Thoracic aorta (tissue), 2 donors: Measurements from ENCODE around the gene HOXB4. TPM values are rescaled to one million over a fixed set of nuclear protein-coding genes. Genes with fewer than 3 reads are reported as not detected.

Experiments used
- ATAC-seq: fragments of 150-250 bp; one replicate; pipeline ENCODE4 v1.8.0; 2017; ENCODE audit warnings: low read depth; ENCODE audit not compliant: insufficient number of reproducible peaks, low FRiP score
- DNase-seq: peaks from one replicate; pipeline ENCODE4 v3.0.0-alpha.2; 2020; ENCODE audit warnings: low spot score
- H3K27ac ChIP-seq, 2 donors: fragments of 200-600 bp; sonication (generic); 1 replicate in 1 of 2; 2 replicates in 1 of 2; pipeline ENCODE4 v1.5.1; 2016; ENCODE audit warnings: mild to moderate bottlenecking in 2 of 2, moderate library complexity in 2 of 2
- H3K27me3 ChIP-seq: fragments of 200-600 bp; sonication (generic); replicated peaks from 2 replicates; pipeline ENCODE4 v1.6.0; 2016; ENCODE audit warnings: mild to moderate bottlenecking; ENCODE audit not compliant: insufficient read depth
- H3K36me3 ChIP-seq: fragments of 200-600 bp; sonication (generic); one replicate; pipeline ENCODE4 v1.5.1; 2016
- H3K4me1 ChIP-seq, 2 donors: fragments of 200-600 bp; sonication (generic); 1 replicate in 1 of 2; 2 replicates in 1 of 2; pipeline versions ENCODE4 v1.5.1 to v1.6.0; 2016; ENCODE audit warnings: low read depth in 2 of 2, mild to moderate bottlenecking in 1 of 2; ENCODE audit not compliant: control insufficient read depth in 1 of 2
- H3K4me3 ChIP-seq: fragments of 200-600 bp; sonication (generic); 2 replicates; pipeline ENCODE4 v1.5.1; 2016; ENCODE audit warnings: mild to moderate bottlenecking
- H3K9me3 ChIP-seq: fragments of 200-600 bp; sonication (generic); 2 replicates; pipeline ENCODE4 v1.5.1; 2016
- total RNA-seq, 2 donors: library from RNA; depleted of rRNA; stranded (reverse); fragments of >200 nt; gene quantifications; one replicate each; pipeline versions ENCODE4 v1.1.0 to v1.2.3, GENCODE V29; 2016
- TF ChIP-seq, protein P1 (sequence below): fragments of 200-600 bp; sonication (generic); IDR thresholded peaks from one replicate; pipeline ENCODE4 v1.5.1; 2019; ENCODE audit warnings: antibody characterized with exemption

HOXB4 gene
- total RNA-seq, 2 donors from 2014 or later, result 6.2 to 11.5 TPM

DNA sequence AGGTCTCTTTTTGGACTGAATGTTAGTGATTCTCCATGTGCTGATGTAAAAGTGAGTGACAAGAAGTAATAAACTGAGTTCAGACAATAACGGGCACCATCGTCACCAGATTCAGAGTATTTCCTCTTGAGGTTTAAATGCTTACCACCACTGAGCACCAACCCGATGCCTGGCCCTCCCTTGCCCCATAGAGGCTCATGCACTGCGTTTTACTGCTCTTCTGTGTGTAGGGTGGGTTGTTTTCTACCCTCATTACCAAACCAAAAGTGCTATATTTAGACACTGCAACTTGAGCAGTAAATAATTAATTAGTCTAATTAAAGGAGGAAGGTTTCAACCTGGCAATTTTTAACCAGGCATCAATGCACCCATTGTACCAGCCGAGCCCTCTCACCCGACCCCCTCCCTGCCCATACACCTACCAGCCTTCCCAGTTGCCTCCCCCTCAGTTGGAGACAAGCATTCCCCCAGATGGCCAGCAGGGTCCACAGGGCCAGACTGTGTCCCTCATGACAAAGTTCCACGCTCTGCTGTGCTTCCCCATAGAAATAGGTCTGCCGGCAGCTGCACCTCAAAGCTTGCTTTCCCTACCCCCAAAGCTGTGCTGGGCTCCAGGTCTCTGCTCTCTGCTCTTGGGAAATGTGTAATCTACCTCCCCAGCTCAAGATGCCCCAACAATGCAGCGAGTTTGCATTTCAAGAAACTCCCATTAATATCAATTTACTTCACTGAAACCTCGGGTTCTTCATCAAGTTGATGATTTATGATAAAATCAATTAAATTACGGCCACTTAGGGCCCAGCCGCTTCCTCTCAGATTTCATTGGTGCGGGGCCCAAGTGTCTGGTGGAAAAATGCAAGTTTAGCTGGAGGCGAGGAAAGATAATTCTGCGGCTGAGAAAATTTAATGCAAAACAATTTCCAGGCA, 16.0 kb downstream of the HOXB4 start:
- Histone ChIP-seq H3K4me3 (no peak overlapping the region), H3K4me1 (peaks cover 21 to 96% of the 10 kb centered on the region in 2 donors), H3K36me3 (no peaks in the 10 kb centered on the region), H3K9me3 (no peaks in the 10 kb centered on the region), H3K27me3 (no peaks in the 10 kb centered on the region), H3K27ac (peak overlapping the region in 1 of 2 donors; percentile 3)
- TF ChIP-seq, protein P1, sequence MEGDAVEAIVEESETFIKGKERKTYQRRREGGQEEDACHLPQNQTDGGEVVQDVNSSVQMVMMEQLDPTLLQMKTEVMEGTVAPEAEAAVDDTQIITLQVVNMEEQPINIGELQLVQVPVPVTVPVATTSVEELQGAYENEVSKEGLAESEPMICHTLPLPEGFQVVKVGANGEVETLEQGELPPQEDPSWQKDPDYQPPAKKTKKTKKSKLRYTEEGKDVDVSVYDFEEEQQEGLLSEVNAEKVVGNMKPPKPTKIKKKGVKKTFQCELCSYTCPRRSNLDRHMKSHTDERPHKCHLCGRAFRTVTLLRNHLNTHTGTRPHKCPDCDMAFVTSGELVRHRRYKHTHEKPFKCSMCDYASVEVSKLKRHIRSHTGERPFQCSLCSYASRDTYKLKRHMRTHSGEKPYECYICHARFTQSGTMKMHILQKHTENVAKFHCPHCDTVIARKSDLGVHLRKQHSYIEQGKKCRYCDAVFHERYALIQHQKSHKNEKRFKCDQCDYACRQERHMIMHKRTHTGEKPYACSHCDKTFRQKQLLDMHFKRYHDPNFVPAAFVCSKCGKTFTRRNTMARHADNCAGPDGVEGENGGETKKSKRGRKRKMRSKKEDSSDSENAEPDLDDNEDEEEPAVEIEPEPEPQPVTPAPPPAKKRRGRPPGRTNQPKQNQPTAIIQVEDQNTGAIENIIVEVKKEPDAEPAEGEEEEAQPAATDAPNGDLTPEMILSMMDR, result peak; percentile 17
- ATAC-seq (no peak), DNase-seq (no peak)

DNA sequence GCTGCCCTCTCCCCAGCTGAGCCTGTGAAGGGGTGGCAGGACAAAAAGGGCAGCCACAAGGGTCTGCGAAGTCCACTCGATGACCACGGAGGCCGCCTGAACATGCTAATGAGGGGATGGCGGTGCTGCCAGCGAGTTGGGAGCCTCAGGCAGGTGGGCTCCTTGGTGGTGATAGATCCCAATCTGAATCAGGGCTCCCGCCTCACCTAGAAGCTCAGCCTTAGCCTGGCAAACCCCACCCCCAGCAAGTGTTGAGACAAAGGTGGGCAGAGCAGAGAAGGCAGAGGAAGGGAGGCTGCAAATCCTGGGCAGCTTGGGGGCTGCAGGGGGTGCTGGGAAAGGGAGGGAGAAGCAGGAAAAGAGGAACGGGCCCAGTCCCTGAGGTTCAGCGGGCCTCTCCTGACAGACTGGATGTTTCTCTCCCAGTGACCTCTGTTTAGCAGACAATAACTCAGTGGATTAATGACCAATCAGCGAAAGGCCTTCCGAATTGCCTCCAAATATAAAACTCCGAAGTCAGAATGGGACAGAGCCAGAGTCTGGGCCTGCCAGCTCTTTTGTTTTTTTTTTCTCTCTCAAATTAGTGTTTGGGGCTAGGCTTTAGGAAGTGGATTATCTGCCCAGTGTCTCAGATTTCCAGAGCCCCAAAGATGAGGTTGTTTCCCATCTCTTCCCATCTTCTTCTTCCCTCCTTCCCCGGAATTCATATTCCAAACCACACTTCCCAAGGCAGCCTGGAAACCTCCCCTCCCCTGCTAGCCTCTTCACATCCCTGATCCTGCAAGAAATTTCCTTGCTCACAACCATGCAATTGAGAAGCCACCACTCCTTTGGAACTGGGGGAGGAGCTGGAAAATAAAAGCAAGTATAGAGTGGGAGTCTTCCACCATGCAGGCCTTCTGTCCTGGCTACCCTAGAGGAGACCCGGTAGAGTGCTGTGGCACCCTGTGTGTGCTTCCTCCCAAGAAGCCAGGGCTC, 18.0 kb downstream of the HOXB4 start:
- TF ChIP-seq, protein P1, result no peak
- H3K27me3 ChIP-seq, result no peaks in the 10 kb centered on the region
- peak overlapping the region; percentile 52 to 96 for H3K27ac ChIP-seq

DNA sequence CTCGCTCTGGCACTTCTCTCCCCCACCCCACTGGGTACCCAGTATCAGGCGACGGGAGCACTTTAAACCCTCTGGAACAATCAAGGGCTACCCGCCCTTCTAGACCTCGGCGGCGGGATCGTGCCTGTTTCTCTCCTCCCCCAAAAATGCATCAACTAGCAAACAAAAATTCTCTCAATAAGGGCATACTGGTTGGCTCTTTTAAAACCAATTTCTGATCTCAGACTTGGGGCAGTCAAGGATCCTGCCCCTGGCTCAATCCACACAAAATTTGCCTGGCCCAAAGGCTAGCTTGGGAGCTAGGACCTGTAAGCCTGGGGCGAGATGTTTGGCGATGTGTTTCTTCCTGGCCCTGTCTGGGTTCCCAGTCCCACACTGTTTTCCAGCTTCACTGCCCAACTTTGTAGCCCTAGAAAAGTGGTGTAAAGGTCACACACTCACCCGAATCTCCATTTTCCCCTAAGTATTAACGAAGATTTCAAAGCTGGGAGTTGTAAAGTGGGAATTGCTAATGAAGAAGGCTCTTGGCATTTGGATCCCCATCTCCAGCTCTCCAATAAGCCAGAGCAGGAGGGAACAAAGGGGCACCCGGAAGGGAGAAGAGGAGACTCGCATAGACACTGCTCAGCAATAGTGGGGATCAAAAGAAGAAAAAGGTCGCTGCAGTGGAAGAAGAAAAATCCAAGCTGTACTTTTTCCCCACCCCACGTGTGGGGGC, 18.9 kb downstream of the HOXB4 start:
- H3K36me3 ChIP-seq, result no peaks in the 10 kb centered on the region
- TF ChIP-seq, protein P1, result no peak
- no peak for ATAC-seq
- H3K27me3 ChIP-seq, result no peaks in the 10 kb centered on the region
- H3K4me1 ChIP-seq, result peaks cover 31 to 85% of the 10 kb centered on the region in 2 donors
- H3K9me3 ChIP-seq, result no peaks in the 10 kb centered on the region
- H3K4me3 ChIP-seq, result peak overlapping the region; percentile 34
- peak overlapping the region; percentile 50 to 96 for H3K27ac ChIP-seq
- DNase-seq, result no peak

More for the DNA sequence above, 18.0 kb downstream of the HOXB4 start:
- Histone ChIP-seq H3K9me3 (no peaks in the 10 kb centered on the region), H3K4me1 (peaks cover 32 to 92% of the 10 kb centered on the region in 2 donors), H3K36me3 (no peaks in the 10 kb centered on the region), H3K4me3 (peak overlapping the region; percentile 34)
- no peak for ATAC-seq
- DNase-seq, result no peak

DNA sequence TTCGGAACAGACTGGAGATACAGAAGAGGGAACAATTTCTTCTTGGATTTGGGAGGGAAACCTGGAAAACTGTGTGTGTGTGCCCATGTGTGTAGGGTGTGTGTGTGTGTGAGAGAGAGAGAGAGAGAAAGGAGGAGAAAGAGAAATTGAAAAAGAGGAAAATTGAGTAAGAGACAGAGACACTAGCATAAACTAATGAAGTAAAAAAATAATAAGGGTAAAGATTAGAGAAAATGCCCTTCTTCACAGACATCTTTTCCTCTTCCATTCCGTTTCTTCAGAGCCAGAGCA, 19.4 kb downstream of the HOXB4 start:
- ATAC-seq (no peak), DNase-seq (no peak)
- TF ChIP-seq, protein P1, result no peak
- peak overlapping the region; percentile 81 to 96 for H3K27ac ChIP-seq
- H3K4me1 ChIP-seq, result peaks cover 34 to 85% of the 10 kb centered on the region in 2 donors
- no peaks in the 10 kb centered on the region for H3K36me3 ChIP-seq
- no peaks in the 10 kb centered on the region for H3K27me3 ChIP-seq
- H3K9me3 ChIP-seq, result no peaks in the 10 kb centered on the region
- no peak overlapping the region for H3K4me3 ChIP-seq
